ENCODE data around the gene ARSB.

DNA sequence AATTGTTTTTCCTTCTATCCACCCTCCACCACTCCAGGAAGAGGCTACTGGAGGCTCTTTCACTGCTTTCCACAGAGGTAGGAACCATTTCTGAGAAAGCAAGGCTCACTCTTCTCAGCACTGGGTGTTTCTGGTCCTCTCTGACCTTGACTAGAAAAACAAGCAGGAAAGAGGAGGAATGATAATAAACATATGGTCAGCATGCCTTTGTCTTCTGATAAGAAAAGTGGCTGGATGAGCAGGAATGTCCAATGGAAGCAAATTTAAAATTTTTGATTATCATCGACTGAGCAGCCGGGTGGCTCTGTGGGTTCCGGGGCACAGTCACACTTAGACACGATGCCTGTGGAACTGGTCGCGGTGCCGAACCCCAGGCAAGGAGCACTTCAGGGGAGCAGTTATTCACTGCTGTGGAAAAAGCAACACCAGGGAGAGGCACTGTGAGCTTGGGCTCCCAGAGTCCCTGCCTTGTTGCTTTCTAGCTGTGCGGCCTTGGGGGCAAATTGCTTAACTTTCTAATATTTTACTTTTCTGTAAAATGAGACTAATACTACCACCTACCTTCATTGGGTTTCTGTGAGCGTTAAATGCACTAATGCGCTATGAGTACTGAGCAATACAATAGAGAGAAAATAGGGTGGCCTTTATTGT lies 179.5 kb downstream of the ARSB start:
- TF ChIP-seq, protein P1, sequence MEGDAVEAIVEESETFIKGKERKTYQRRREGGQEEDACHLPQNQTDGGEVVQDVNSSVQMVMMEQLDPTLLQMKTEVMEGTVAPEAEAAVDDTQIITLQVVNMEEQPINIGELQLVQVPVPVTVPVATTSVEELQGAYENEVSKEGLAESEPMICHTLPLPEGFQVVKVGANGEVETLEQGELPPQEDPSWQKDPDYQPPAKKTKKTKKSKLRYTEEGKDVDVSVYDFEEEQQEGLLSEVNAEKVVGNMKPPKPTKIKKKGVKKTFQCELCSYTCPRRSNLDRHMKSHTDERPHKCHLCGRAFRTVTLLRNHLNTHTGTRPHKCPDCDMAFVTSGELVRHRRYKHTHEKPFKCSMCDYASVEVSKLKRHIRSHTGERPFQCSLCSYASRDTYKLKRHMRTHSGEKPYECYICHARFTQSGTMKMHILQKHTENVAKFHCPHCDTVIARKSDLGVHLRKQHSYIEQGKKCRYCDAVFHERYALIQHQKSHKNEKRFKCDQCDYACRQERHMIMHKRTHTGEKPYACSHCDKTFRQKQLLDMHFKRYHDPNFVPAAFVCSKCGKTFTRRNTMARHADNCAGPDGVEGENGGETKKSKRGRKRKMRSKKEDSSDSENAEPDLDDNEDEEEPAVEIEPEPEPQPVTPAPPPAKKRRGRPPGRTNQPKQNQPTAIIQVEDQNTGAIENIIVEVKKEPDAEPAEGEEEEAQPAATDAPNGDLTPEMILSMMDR (IDR thresholded peaks at IDR 0.05; ENCODE audit: low read length) = no peak
- TF ChIP-seq EZH2 (optimal IDR thresholded peaks at IDR 0.05; ENCODE audit: low read depth, low read length) = no peak
- no peak for TF ChIP-seq EZH2phosphoT487 (IDR thresholded peaks at IDR 0.05; ENCODE audit: low read length)
